A549 (cell line): Measurements from ENCODE around the gene CDC42. TPM values are rescaled to one million over a fixed set of nuclear protein-coding genes. Genes with fewer than 3 reads are reported as not detected.

ENCODE experiments used
- ATAC-seq, 2 experiments: fragments of 200-7000 bp in 1 of 2; fragments of >200 bp in 1 of 2; cut with Nextera tagmentation in 1 of 2; cut with Tn5 transposase in 1 of 2; 3 replicates each; pipeline versions ENCODE4 v1.8.0 to v1.9.1; 2018 to 2020; ENCODE audit warnings: mild to moderate bottlenecking in 1 of 2, moderate library complexity in 1 of 2
- CTCF ChIA-PET: fragments of 300-600 bp; sonication (Branson Sonifier 250); formaldehyde crosslinking; extraction: SDS; loops from one replicate; lab custom pipeline; 2021; ENCODE audit warnings: antibody characterized with exemption, inconsistent platforms; lab: Yijun Ruan, JAX
- POLR2A ChIA-PET: fragments of 350-600 bp; formaldehyde crosslinking; extraction: SDS; loops from one replicate; lab custom pipeline; 2021; ENCODE audit warnings: antibody characterized with exemption, inconsistent platforms; lab: Yijun Ruan, JAX
- DNase-seq, 2 experiments: peaks; one replicate each; pipeline versions ENCODE4 v3.0.0 to v3.0.0-alpha.2; 2011 to 2016; ENCODE audit warnings: low read depth in 1 of 2, low spot score in 1 of 2
- FAIRE-seq: peaks from 2 replicates; lab custom pipeline; 2011; peaks lifted over from hg19 to GRCh38; lab: Jason Lieb, UNC
- H3K27ac ChIP-seq, 2 experiments: fragments of >200 bp; sonication (Bioruptor Twin); formaldehyde crosslinking; 3 replicates each; pipeline ENCODE4 v1.5.1; 2016 to 2017
- H3K4me1 ChIP-seq: fragments of >200 bp; sonication (Bioruptor Twin); formaldehyde crosslinking; 3 replicates; pipeline ENCODE4 v1.6.1; 2016
- H3K4me2 ChIP-seq: fragments of >200 bp; sonication (Bioruptor Twin); formaldehyde crosslinking; 3 replicates; pipeline ENCODE4 v1.6.1; 2016
- H3K4me3 ChIP-seq: fragments of >200 bp; sonication (Bioruptor Twin); formaldehyde crosslinking; 3 replicates; pipeline ENCODE4 v1.5.1; 2016
- H3K9me3 ChIP-seq: fragments of >200 bp; sonication (Bioruptor Twin); formaldehyde crosslinking; 3 replicates; pipeline ENCODE4 v1.6.1; 2016
- CTCF ChIP-seq: fragments of >200 bp; sonication (Bioruptor Twin); formaldehyde crosslinking; IDR thresholded peaks from 3 replicates; pipeline ENCODE4 v1.5.1; 2016
- EHF ChIP-seq: fragments of 250-450 bp; sonication (Bioruptor Pico); IDR thresholded peaks from 2 replicates; pipeline ENCODE4 v1.5.0; 2020; ENCODE audit warnings: mild to moderate bottlenecking
- EHMT2 ChIP-seq: fragments of 200-600 bp; sonication (generic); IDR thresholded peaks from 2 replicates; pipeline ENCODE4 v1.6.1; 2016; ENCODE audit warnings: antibody characterized with exemption, low read depth, mild to moderate bottlenecking, moderate library complexity
- FOSL2 ChIP-seq, 2 experiments: fragments of 450-650 bp in 1 of 2; fragments of >200 bp in 1 of 2; sonication (Bioruptor Twin) in 1 of 2; formaldehyde crosslinking; IDR thresholded peaks; 2 replicates each; pipeline versions ENCODE4 v1.5.0 to v1.6.1; 2016 to 2020; ENCODE audit warnings: mild to moderate bottlenecking in 1 of 2, moderate library complexity in 1 of 2
- GATA3 ChIP-seq: IDR thresholded peaks from 2 replicates; pipeline ENCODE4 v1.6.1; 2012; ENCODE audit warnings: borderline replicate concordance
- HDAC2 ChIP-seq: fragments of 200-600 bp; sonication (generic); IDR thresholded peaks from 2 replicates; pipeline ENCODE4 v1.6.1; 2016
- HES2 ChIP-seq: fragments of >200 bp; sonication (Bioruptor Twin); formaldehyde crosslinking; IDR thresholded peaks from 2 replicates; pipeline ENCODE4 v1.6.1; 2016
- HEYL ChIP-seq: fragments of 250-450 bp; sonication (Bioruptor Pico); IDR thresholded peaks from 2 replicates; pipeline ENCODE4 v1.8.0; 2021; ENCODE audit warnings: mild to moderate bottlenecking, moderate library complexity
- HOXB5 ChIP-seq: fragments of 250-450 bp; sonication (Bioruptor Pico); IDR thresholded peaks from 2 replicates; pipeline ENCODE4 v1.5.0; 2020; ENCODE audit warnings: mild to moderate bottlenecking, moderate library complexity
- JUN ChIP-seq, 2 experiments: fragments of >200 bp; sonication (Bioruptor Twin); formaldehyde crosslinking; IDR thresholded peaks; 2 replicates in 1 of 2; 3 replicates in 1 of 2; pipeline ENCODE4 v1.6.1; 2016 to 2017
- JUNB ChIP-seq: fragments of >200 bp; sonication (Bioruptor Twin); formaldehyde crosslinking; IDR thresholded peaks from 2 replicates; pipeline ENCODE4 v1.6.1; 2016
- KDM5A ChIP-seq: fragments of 200-600 bp; sonication (generic); IDR thresholded peaks from 2 replicates; pipeline ENCODE4 v1.6.1; 2016; ENCODE audit warnings: antibody characterized with exemption, mild to moderate bottlenecking
- MAX ChIP-seq: IDR thresholded peaks from 2 replicates; pipeline ENCODE4 v1.6.1; 2012
- MAZ ChIP-seq: fragments of 150-350 bp; IDR thresholded peaks from 2 replicates; pipeline ENCODE4 v1.6.1; 2014; ENCODE audit warnings: antibody characterized with exemption, low read depth, low read length, borderline replicate concordance
- MYC ChIP-seq: IDR thresholded peaks from 2 replicates; pipeline ENCODE4 v1.6.1; 2012; ENCODE audit warnings: mild to moderate bottlenecking, inconsistent platforms, low read length, improper control_type of control experiment, borderline replicate concordance
- NR3C1 ChIP-seq: fragments of >200 bp; sonication (Bioruptor Twin); formaldehyde crosslinking; IDR thresholded peaks from 3 replicates; pipeline ENCODE4 v1.6.1; 2017
- PHF8 ChIP-seq: fragments of 200-600 bp; sonication (generic); IDR thresholded peaks from 2 replicates; pipeline ENCODE4 v1.6.1; 2016; ENCODE audit warnings: low read depth, mild to moderate bottlenecking, antibody characterized with exemption, moderate library complexity, borderline replicate concordance
- RARB ChIP-seq: fragments of 250-450 bp; sonication (Bioruptor Pico); IDR thresholded peaks from 2 replicates; pipeline ENCODE4 v1.8.0; 2021; ENCODE audit warnings: mild to moderate bottlenecking, moderate library complexity
- RCOR1 ChIP-seq: fragments of 150-350 bp; IDR thresholded peaks from 2 replicates; pipeline ENCODE4 v1.6.1; 2014; ENCODE audit warnings: antibody characterized with exemption, low read length, low read depth
- RFX5 ChIP-seq: fragments of 450-650 bp; IDR thresholded peaks from 2 replicates; pipeline ENCODE4 v1.7.1; 2014; ENCODE audit warnings: antibody characterized with exemption, mild to moderate bottlenecking, moderate library complexity
- RNF2 ChIP-seq: fragments of 200-600 bp; sonication (generic); IDR thresholded peaks from 2 replicates; pipeline ENCODE4 v1.6.1; 2016; ENCODE audit warnings: low read depth, mild to moderate bottlenecking, antibody characterized with exemption, moderate library complexity, borderline replicate concordance
- SREBF2 ChIP-seq: fragments of 450-650 bp; IDR thresholded peaks from 2 replicates; pipeline ENCODE4 v1.6.1; 2014; ENCODE audit warnings: mild to moderate bottlenecking, moderate library complexity
- ZNF302 ChIP-seq: fragments of 250-450 bp; sonication (Bioruptor Pico); IDR thresholded peaks from 2 replicates; pipeline ENCODE4 v1.9.0; 2021; ENCODE audit warnings: inconsistent platforms, mild to moderate bottlenecking, moderate library complexity
- WGBS: methylation state at CpG from one replicate; pipeline ENCODE4 v1.1.6; 2017; ENCODE audit errors: missing lambda C conversion rate; 5-methylcytosine and 5-hydroxymethylcytosine counted together
- polyA plus RNA-seq, 4 experiments: library from polyadenylated mRNA; depleted of rRNA in 3 of 4; stranded (reverse); fragments of >200 nt; fragmentation: RNase III in 1 of 4; extraction: RNeasy Plus Mini Kit Qiagen cat#74134 plus additional on column Dnase treatment in 1 of 4; gene quantifications; 2 replicates in 3 of 4; 3 replicates in 1 of 4; pipeline ENCODE4 v1.2.3, GENCODE V29; 2011 to 2017
- TF ChIP-seq, protein P1 (sequence below): IDR thresholded peaks from 2 replicates; pipeline ENCODE4 v1.6.1; 2012

The CDC42 gene
- polyA plus RNA-seq, 2 of the 4 experiments (the other 2 are of a cell fraction): 155 to 212 TPM

DNA sequence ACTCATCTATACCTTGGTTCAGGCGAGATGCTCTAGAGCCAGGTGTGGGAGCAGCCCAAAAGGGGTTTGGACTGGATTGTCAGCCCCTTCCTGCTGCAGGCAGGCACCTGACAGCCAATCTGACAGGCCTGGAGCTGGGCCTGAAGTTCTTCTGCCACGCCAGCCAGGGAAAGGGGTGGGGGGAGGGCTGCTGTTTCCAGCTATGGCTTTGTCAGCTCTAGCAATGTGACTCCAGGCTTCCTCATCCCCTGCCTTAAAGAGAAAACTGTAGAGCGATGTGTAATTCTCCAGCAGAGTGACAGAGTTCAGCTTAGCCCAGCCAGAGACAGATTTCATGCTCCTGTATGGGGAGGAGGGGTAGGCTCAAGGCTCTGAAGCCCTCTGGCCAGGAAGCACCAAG lies 60.0 kb downstream of the CDC42 start:
- no peak; a peak in 1 of 6 replicates for ATAC-seq
- H3K27ac ChIP-seq: no peak overlapping the region
- POLR2A ChIA-PET: no interaction called here
- 89% methylated on average over 3 of the region's 3 CpGs for WGBS
- FAIRE-seq: no peak
- DNase-seq: no peak
- H3K4me2 ChIP-seq: no peak overlapping the region
- no peaks in the 10 kb centered on the region for H3K4me1 ChIP-seq
- no peak for TF ChIP-seq MAX
- no peak for TF ChIP-seq PHF8
- TF ChIP-seq NR3C1: no peak
- no peak for TF ChIP-seq HDAC2
- no peak for TF ChIP-seq GATA3
- no peak for TF ChIP-seq CTCF
- TF ChIP-seq, protein P1, sequence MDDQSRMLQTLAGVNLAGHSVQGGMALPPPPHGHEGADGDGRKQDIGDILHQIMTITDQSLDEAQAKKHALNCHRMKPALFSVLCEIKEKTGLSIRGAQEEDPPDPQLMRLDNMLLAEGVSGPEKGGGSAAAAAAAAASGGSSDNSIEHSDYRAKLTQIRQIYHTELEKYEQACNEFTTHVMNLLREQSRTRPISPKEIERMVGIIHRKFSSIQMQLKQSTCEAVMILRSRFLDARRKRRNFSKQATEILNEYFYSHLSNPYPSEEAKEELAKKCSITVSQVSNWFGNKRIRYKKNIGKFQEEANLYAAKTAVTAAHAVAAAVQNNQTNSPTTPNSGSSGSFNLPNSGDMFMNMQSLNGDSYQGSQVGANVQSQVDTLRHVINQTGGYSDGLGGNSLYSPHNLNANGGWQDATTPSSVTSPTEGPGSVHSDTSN: no peak
- TF ChIP-seq MYC: no peak
- no peak for TF ChIP-seq HOXB5 (CRISPR knock-in tag)
- TF ChIP-seq KDM5A: no peak
- no peak for TF ChIP-seq RNF2
- no peak for TF ChIP-seq HEYL (CRISPR knock-in tag)
- no peak for TF ChIP-seq EHMT2
- TF ChIP-seq ZNF302 (CRISPR knock-in tag): no peak
- no peak for TF ChIP-seq JUN (IDR thresholded peaks at IDR 0.05)
- no peak for TF ChIP-seq HES2
- TF ChIP-seq RCOR1: no peak
- no peak for TF ChIP-seq MAZ
- no peak for TF ChIP-seq EHF (CRISPR knock-in tag)
- TF ChIP-seq RFX5: no peak
- CTCF ChIA-PET: interaction anchor here (1.1 to 1.7 kb wide), 4 partner anchors 20 to 304 kb away, joined by 3 to 8 read pairs (median 3); no protein-coding TSS in a partner anchor
- no peak overlapping the region for H3K4me3 ChIP-seq
- no peaks in the 10 kb centered on the region for H3K9me3 ChIP-seq

DNA sequence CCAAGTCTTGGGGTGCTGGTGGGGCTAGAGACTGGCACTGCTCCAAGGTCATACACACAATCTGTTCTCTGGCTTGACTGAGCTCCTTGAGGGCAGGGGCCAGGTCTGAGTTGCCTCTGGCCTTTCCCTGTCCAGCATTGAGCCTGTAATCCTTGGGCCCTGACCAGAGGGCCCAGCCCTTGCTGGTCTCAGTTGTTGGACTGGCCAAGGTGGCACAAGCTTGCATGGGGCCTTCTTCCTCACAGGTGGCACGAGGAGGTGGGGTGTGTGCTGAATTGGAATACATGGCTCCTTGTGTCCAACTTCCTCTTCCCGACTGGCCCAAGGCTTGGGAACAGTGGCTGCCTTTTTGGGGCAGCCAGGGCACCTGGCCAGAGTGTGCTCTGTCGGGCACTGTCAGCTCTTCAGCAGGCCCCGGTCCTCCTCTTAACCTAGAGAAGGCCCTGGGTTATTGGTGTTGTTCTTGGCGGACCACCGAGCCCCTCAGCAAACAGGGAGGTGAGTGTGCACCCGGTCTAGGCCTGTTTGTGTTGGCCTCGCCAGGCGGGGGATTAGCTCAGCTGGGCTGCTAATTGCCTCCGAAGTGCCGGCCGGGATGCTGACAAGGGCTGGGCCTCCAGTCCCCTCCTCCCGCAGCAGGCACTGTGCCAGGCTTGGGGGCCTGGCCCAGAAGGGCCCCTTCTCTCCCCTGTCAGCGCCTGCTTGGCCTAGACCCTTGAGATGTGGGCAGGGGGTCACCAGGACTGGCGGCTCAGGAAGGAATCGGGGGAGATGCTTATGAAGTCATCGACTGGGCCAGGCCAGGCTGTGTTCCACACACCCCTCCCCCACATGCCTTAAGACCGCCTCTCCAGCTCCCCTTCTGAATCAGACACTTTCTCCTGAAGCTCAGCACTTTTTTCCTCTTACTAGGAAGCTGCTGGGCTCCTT lies 61.8 kb downstream of the CDC42 start:
- ChIA-PET CTCF (interaction anchor here (0.9 to 4.8 kb wide), 8 partner anchors 9 to 528 kb away, joined by 3 to 23 read pairs (median 4); no protein-coding TSS in a partner anchor), POLR2A (no interaction called here)
- DNase-seq (no peak), FAIRE-seq (no peak), ATAC-seq (no peak)
- no peaks in the 10 kb centered on the region for H3K9me3 ChIP-seq
- 89% methylated on average over 9 of the region's 18 CpGs for WGBS
- no peak overlapping the region for H3K4me3 ChIP-seq
- H3K4me1 ChIP-seq: no peaks in the 10 kb centered on the region
- TF ChIP-seq RFX5 (no peak), FOSL2 (IDR thresholded peaks at IDR 0.05) (no peak), FOSL2 (CRISPR knock-in tag; IDR thresholded peaks at IDR 0.05) (no peak), RARB (CRISPR knock-in tag) (no peak), JUNB (no peak), SREBF2 (no peak), GATA3 (no peak), JUN (IDR thresholded peaks at IDR 0.05) (no peak)
- H3K4me2 ChIP-seq: no peak overlapping the region
- H3K27ac ChIP-seq: no peak overlapping the region
